Fibroblast of lung (primary cell): Measurements from ENCODE around the gene LSMEM2. TPM values are rescaled to one million over a fixed set of nuclear protein-coding genes. Genes with fewer than 3 reads are reported as not detected.

Experiments
- DNase-seq, 2 donors: peaks; one replicate each; pipeline versions ENCODE4 v3.0.0 to v3.0.0-alpha.2; 2010; ENCODE audit warnings: low read depth in 2 of 2
- H2AFZ ChIP-seq: 2 replicates; pipeline ENCODE4 v1.5.1; 2012; ENCODE audit warnings: low read length, control low read depth, inconsistent platforms
- H3K27ac ChIP-seq: 2 replicates; pipeline ENCODE4 v1.5.1; 2011; ENCODE audit warnings: low read length, control low read depth; ENCODE audit not compliant: insufficient read depth
- H3K27me3 ChIP-seq: 2 replicates; pipeline ENCODE4 v1.5.1; 2011; ENCODE audit warnings: mild to moderate bottlenecking, low read length; ENCODE audit not compliant: control insufficient read depth, insufficient read depth
- H3K36me3 ChIP-seq: 2 replicates; pipeline ENCODE4 v1.5.1; 2011; ENCODE audit warnings: low read length; ENCODE audit not compliant: control insufficient read depth, insufficient read depth
- H3K4me1 ChIP-seq: 2 replicates; pipeline ENCODE4 v1.5.1; 2011; ENCODE audit warnings: low read length; ENCODE audit not compliant: control insufficient read depth, insufficient read depth; ENCODE audit errors: extremely low read depth
- H3K4me2 ChIP-seq: 2 replicates; pipeline ENCODE4 v1.5.1; 2011; ENCODE audit warnings: low read length, control low read depth; ENCODE audit not compliant: insufficient read depth; ENCODE audit errors: extremely low read depth
- H3K4me3 ChIP-seq, 4 experiments: fragments of 200-600 bp in 1 of 4; sonication (generic) in 1 of 4; replicated peaks in 1 of 4; 2 replicates each; pipeline ENCODE4 v1.5.1; 2011 to 2016; ENCODE audit warnings: low read length in 4 of 4, low read depth in 3 of 4, mild to moderate bottlenecking in 3 of 4, control low read depth in 2 of 4, inconsistent platforms in 1 of 4, mixed read lengths in 1 of 4; ENCODE audit not compliant: insufficient read depth in 1 of 4; ENCODE audit errors: control extremely low read depth in 1 of 4
- H3K79me2 ChIP-seq: 2 replicates; pipeline ENCODE4 v1.5.1; 2012; ENCODE audit warnings: mild to moderate bottlenecking, low read length, inconsistent platforms; ENCODE audit not compliant: control insufficient read depth, insufficient read depth
- H3K9ac ChIP-seq: 2 replicates; pipeline ENCODE4 v1.5.1; 2011; ENCODE audit warnings: mild to moderate bottlenecking, low read length, control low read depth; ENCODE audit not compliant: insufficient read depth
- H3K9me3 ChIP-seq: 2 replicates; pipeline ENCODE4 v1.5.1; 2012; ENCODE audit warnings: low read depth, low read length; ENCODE audit not compliant: control insufficient read depth, insufficient read depth
- H4K20me1 ChIP-seq: 2 replicates; pipeline ENCODE4 v1.5.1; 2011; ENCODE audit warnings: low read length; ENCODE audit not compliant: control insufficient read depth, insufficient read depth; ENCODE audit errors: extremely low read depth
- EZH2 ChIP-seq: IDR thresholded peaks from 2 replicates; pipeline ENCODE4 v1.5.1; 2012; ENCODE audit warnings: low read length, control low read depth, mild to moderate bottlenecking; ENCODE audit errors: missing control alignments
- polyA plus RNA-seq, 2 donors: library from polyadenylated mRNA; depleted of rRNA in 1 of 2; stranded (reverse) in 1 of 2; unstranded in 1 of 2; fragments of >200 nt; gene quantifications; 2 replicates each; pipeline ENCODE4 v1.2.1, GENCODE V29; 2011 to 2012; ENCODE audit warnings: missing spikeins in 1 of 2
- total RNA-seq: library from RNA; depleted of rRNA; stranded (reverse); fragments of >200 nt; gene quantifications from 2 replicates; pipeline ENCODE4 v1.2.1, GENCODE V29; 2014
- TF ChIP-seq, protein P1 (sequence below), 2 donors: IDR thresholded peaks in 1 of 2; conservative IDR thresholded peaks in 1 of 2; 1 replicate in 1 of 2; 2 replicates in 1 of 2; pipeline ENCODE4 v1.5.1; 2011 to 2012; ENCODE audit warnings: low read length in 2 of 2, control low read depth in 1 of 2, inconsistent platforms in 1 of 2, low read depth in 1 of 2, mild to moderate bottlenecking in 1 of 2

Gene LSMEM2
- total and polyA plus RNA-seq, 2 donors (not counting 1 experiment from before 2014, with no cell fraction given) = not detected

- no peak overlapping the region for H3K4me2 ChIP-seq
- H2AFZ ChIP-seq = no peak overlapping the region
- H3K4me1 ChIP-seq = peaks cover 2% of the 10 kb centered on the region
- no peak overlapping the region for H3K9ac ChIP-seq
- H3K27me3 ChIP-seq = no peaks in the 10 kb centered on the region
- no peaks in the 10 kb centered on the region for H4K20me1 ChIP-seq
- DNase-seq = no peak
- H3K9me3 ChIP-seq = no peaks in the 10 kb centered on the region
- H3K36me3 ChIP-seq = peaks cover 18% of the 10 kb centered on the region
- H3K79me2 ChIP-seq = peaks cover 15% of the 10 kb centered on the region
- TF ChIP-seq, protein P1, sequence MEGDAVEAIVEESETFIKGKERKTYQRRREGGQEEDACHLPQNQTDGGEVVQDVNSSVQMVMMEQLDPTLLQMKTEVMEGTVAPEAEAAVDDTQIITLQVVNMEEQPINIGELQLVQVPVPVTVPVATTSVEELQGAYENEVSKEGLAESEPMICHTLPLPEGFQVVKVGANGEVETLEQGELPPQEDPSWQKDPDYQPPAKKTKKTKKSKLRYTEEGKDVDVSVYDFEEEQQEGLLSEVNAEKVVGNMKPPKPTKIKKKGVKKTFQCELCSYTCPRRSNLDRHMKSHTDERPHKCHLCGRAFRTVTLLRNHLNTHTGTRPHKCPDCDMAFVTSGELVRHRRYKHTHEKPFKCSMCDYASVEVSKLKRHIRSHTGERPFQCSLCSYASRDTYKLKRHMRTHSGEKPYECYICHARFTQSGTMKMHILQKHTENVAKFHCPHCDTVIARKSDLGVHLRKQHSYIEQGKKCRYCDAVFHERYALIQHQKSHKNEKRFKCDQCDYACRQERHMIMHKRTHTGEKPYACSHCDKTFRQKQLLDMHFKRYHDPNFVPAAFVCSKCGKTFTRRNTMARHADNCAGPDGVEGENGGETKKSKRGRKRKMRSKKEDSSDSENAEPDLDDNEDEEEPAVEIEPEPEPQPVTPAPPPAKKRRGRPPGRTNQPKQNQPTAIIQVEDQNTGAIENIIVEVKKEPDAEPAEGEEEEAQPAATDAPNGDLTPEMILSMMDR (conservative IDR thresholded peaks at IDR 0.05 in 1 of 2, IDR thresholded peaks at IDR 0.05 in 1 of 2; ENCODE audit: low read depth in 1 of 2, low read length in 2 of 2) = no peak
- no peak for TF ChIP-seq EZH2
- no peak overlapping the region for H3K4me3 ChIP-seq
- no peak overlapping the region for H3K27ac ChIP-seq
Observed at GRCh38 chr3:50314816-50315215, 35.9 kb downstream of the LSMEM2 start.

- TF ChIP-seq, protein P1 (conservative IDR thresholded peaks at IDR 0.05 in 1 of 2, IDR thresholded peaks at IDR 0.05 in 1 of 2; ENCODE audit: low read depth in 1 of 2, low read length in 2 of 2) = no peak
- TF ChIP-seq EZH2 = no peak
- no peak overlapping the region for H3K9ac ChIP-seq
- DNase-seq = peak in 1 of 2 donors; percentile 79
Observed at GRCh38 chr3:50316657-50317242, 37.9 kb downstream of the LSMEM2 start.

GRCh38 chr3:50317300-50317699 lies 38.4 kb downstream of the LSMEM2 start:
- no peak overlapping the region for H2AFZ ChIP-seq
- TF ChIP-seq, protein P1 (conservative IDR thresholded peaks at IDR 0.05 in 1 of 2, IDR thresholded peaks at IDR 0.05 in 1 of 2; ENCODE audit: low read depth in 1 of 2, low read length in 2 of 2) = no peak
- TF ChIP-seq EZH2 = no peak
- peaks cover 18% of the 10 kb centered on the region for H3K36me3 ChIP-seq
- H3K79me2 ChIP-seq = peaks cover 23% of the 10 kb centered on the region
- no peak for DNase-seq
- no peak overlapping the region for H3K4me2 ChIP-seq
- H3K9me3 ChIP-seq = no peaks in the 10 kb centered on the region
- peaks cover 5% of the 10 kb centered on the region for H3K4me1 ChIP-seq
- no peak overlapping the region for H3K4me3 ChIP-seq
- no peaks in the 10 kb centered on the region for H3K27me3 ChIP-seq
- H4K20me1 ChIP-seq = no peaks in the 10 kb centered on the region
- no peak overlapping the region for H3K27ac ChIP-seq
- H3K9ac ChIP-seq = no peak overlapping the region

More at GRCh38 chr3:50316657-50317242, 37.9 kb downstream of the LSMEM2 start:
- no peaks in the 10 kb centered on the region for H3K27me3 ChIP-seq
- H3K79me2 ChIP-seq = peaks cover 23% of the 10 kb centered on the region
- no peaks in the 10 kb centered on the region for H3K9me3 ChIP-seq
- no peak overlapping the region for H3K4me2 ChIP-seq
- H3K27ac ChIP-seq = no peak overlapping the region
- H2AFZ ChIP-seq = no peak overlapping the region
- peaks cover 5% of the 10 kb centered on the region for H3K4me1 ChIP-seq
- no peaks in the 10 kb centered on the region for H4K20me1 ChIP-seq
- H3K36me3 ChIP-seq = peaks cover 18% of the 10 kb centered on the region
- H3K4me3 ChIP-seq = no peak overlapping the region
